ENCODE data around the gene PDE3B. TPM values are rescaled to one million over a fixed set of nuclear protein-coding genes. Genes with fewer than 3 reads are reported as not detected.

Gene PDE3B
- total RNA-seq, 1 donor from 2014 or later: 4.8 TPM

DNA sequence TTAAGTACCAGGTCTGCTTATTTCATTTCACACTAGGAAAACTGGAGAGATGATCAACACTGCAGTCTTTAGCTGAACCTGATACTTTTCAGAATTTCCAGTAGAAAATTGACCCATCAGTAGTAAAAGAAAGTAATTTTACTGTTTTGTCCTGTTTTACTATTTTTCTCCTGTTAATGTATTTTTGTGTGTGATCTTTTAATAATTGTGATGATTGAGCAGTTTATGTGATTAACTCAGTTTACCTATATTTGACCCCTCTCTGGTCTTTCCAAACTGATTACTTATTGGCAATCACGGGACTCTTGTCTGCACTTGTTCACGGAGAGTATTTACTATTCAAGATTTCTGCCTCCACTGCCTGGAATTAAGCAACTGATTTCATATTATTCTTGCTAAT, 249.0 kb downstream of the PDE3B start:
- peak overlapping the region; percentile 59 for H3K4me3 ChIP-seq (ENCODE audit: low read depth, low read length)
- no peak for TF ChIP-seq CTCF (conservative IDR thresholded peaks at IDR 0.05; ENCODE audit: low read depth, low read length)
- no peak for DNase-seq (ENCODE audit: low read depth)

GRCh38 chr11:14894657-14895598, 251.3 kb downstream of the PDE3B start:
- DNase-seq (ENCODE audit: low read depth): no peak

DNA sequence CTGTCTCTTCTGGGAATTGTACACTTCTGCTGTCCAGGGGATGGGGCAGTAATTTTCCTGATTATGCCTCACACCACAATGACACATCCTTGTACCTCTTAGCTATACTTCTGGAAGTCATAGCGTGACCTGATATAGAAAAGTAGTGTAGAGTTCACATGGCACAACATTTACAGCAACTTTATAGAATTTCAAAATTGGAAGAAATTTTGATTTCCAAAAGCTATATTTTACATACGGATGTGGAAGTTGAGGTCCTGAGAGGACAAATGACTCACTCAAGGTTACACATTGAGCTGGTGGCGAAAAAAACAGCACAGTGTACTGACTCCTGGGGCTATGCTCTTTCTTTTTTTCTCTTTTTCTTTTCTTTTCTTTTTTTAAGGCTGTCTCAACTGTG, 254.8 kb downstream of the PDE3B start:
- no peak for TF ChIP-seq CTCF (conservative IDR thresholded peaks at IDR 0.05; ENCODE audit: low read depth, low read length)
- no peak for DNase-seq (ENCODE audit: low read depth)
- H3K4me3 ChIP-seq (ENCODE audit: low read depth, low read length): no peak overlapping the region

More at GRCh38 chr11:14894657-14895598, 251.3 kb downstream of the PDE3B start:
- no peak overlapping the region for H3K4me3 ChIP-seq (ENCODE audit: low read depth, low read length)
- TF ChIP-seq CTCF (conservative IDR thresholded peaks at IDR 0.05; ENCODE audit: low read depth, low read length): no peak

DNA sequence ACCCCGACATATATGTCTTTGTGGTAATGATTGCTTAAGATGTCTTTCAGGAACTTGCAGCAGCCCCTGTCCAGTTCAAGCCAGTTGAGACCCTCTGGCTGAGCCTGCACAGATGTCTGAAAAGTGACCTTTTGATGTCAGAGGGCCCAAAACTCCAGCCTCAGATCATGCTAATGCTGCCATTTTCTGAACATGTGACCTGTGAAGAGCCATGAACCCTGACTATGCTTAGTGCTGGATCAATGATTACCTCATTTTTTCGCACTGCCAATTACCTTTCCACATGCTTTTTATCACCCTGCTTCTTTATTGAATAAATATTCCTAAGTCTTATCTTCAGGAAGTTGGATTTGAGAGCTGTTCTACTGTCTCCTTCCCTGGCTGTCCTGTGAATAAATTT, 255.3 kb downstream of the PDE3B start:
- DNase-seq (ENCODE audit: low read depth): no peak
- no peak for TF ChIP-seq CTCF (conservative IDR thresholded peaks at IDR 0.05; ENCODE audit: low read depth, low read length)
- no peak overlapping the region for H3K4me3 ChIP-seq (ENCODE audit: low read depth, low read length)

- TF ChIP-seq CTCF (conservative IDR thresholded peaks at IDR 0.05; ENCODE audit: low read depth, low read length): no peak
- no peak overlapping the region for H3K4me3 ChIP-seq (ENCODE audit: low read depth, low read length)
- peak; percentile 64 for DNase-seq (ENCODE audit: low read depth)
These were observed 259.2 kb downstream of the PDE3B start for GRCh38 chr11:14902650-14903350.

DNA sequence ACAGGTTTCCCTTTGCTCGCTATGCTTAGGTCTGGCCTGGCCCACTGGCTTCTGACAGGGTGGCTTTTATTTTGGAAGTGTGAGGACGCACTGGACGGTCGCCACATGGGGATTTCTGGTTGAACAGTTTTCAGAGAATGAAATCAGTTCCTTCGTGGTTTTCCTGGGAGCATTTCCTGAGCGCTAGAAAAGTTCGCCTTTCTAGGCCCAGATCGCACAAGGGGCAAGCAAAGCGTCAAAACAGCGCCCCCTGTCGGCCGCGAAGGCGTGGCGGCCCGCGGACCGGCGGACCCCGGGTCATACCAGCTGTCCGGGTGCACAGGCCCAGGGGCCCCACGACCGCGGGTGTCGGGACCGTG, 261.1 kb downstream of the PDE3B start:
- TF ChIP-seq CTCF (conservative IDR thresholded peaks at IDR 0.05; ENCODE audit: low read depth, low read length): peak; percentile 92
- DNase-seq (ENCODE audit: low read depth): no peak
- H3K4me3 ChIP-seq (ENCODE audit: low read depth, low read length): peak overlapping the region; percentile 68
